Measurements from ENCODE around the gene ALG14.
A peak's percentile ranks its signal among the peaks of the same experiment; 100 is the strongest.

The ALG14 gene

DNA sequence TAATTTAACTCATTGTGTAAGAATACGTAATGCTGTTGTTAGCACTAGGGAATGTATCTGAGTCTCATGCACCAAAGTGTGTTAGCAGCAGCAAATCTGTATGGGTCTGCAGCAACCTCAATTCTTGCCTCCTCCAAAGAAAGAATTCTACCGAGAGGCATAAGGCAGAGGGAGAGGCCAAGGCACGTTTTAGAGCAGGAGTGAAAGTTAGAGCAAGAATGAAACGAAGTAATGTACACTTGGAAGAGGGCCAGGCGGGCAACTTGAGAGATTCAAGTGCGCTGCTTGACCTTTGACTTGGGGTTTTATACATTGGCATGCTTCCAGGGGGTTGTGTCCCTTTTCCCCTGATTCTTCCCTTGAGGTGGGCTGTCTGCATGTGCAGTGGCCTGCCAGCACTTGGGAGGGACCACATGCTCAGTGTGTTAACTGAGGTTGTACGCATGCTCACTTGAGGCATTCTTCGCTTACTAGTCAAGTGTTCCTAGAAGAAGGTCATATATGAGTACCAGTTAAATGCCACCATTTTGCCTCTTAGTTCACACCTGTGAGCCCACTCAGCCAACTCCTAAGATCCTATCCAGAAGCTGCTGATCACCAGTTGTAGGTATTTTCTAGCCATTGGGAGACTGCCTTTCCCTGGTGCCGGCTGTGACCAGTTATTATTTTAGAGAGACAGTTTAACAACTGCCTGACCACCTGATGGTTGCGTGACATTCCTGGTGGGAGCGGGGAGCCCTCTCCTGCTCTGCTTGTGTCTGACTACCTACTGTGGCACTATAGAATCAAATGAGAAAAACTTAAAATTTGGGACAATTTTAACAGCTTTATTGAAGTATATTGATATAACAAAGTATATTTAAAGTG lies 143.2 kb downstream of the ALG14 start:
- Histone ChIP-seq H3K36me3 (ENCODE audit: insufficient read depth, low read length) (no peaks in the 10 kb centered on the region), H3K4me2 (ENCODE audit: low read length) (peak overlapping the region; percentile 83), H3K9ac (ENCODE audit: low read depth, low read length) (peak overlapping the region; percentile 94), H3K4me3 (ENCODE audit: low read length) (peak overlapping the region; percentile 84), H3K27me3 (ENCODE audit: control insufficient read depth, insufficient read depth, low read length) (no peaks in the 10 kb centered on the region), H3K4me1 (ENCODE audit: control insufficient read depth, insufficient read depth, low read length) (peaks cover 22% of the 10 kb centered on the region), H3K9me3 (replicated peaks; ENCODE audit: low read length) (no peaks in the 10 kb centered on the region)

DNA sequence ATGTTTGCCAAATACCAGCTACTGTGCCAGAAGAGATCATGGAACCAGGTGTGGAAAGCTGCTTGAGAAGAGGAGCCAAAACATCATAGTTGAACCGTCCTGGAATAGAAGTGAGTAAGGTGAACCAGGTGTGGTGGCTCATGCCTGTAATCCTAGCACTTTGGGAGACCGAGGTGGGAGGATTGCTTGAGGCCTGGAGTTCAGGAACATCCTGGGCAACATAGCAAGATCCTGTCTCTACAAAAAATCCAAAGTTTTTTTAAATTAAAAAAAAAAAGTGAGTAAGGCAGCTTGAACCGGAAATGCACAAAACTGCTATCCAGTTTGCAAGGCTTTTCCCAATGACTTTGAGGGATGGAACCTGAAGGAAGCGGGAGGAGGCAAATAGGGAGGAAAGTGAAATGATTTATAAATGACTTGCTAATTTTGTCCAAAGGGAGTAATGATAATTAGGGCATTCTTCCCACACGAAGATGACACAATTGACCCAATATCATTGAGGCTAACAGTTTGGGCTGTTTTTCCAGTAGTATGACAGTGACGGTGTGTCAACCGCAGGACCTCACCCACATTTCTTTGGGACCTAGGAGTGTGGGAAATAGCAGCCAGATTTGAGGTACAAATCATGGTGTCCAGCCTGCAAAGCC lies 144.3 kb downstream of the ALG14 start:
- no peaks in the 10 kb centered on the region for H3K9me3 ChIP-seq (replicated peaks; ENCODE audit: low read length)
- no peaks in the 10 kb centered on the region for H3K27me3 ChIP-seq (ENCODE audit: control insufficient read depth, insufficient read depth, low read length)
- H3K4me3 ChIP-seq (ENCODE audit: low read length), result peak overlapping the region; percentile 84
- peaks cover 5% of the 10 kb centered on the region for H3K36me3 ChIP-seq (ENCODE audit: insufficient read depth, low read length)
- H3K4me1 ChIP-seq (ENCODE audit: control insufficient read depth, insufficient read depth, low read length), result peaks cover 30% of the 10 kb centered on the region
- H3K9ac ChIP-seq (ENCODE audit: low read depth, low read length), result peak overlapping the region; percentile 94
- peak overlapping the region; percentile 83 for H3K4me2 ChIP-seq (ENCODE audit: low read length)

DNA sequence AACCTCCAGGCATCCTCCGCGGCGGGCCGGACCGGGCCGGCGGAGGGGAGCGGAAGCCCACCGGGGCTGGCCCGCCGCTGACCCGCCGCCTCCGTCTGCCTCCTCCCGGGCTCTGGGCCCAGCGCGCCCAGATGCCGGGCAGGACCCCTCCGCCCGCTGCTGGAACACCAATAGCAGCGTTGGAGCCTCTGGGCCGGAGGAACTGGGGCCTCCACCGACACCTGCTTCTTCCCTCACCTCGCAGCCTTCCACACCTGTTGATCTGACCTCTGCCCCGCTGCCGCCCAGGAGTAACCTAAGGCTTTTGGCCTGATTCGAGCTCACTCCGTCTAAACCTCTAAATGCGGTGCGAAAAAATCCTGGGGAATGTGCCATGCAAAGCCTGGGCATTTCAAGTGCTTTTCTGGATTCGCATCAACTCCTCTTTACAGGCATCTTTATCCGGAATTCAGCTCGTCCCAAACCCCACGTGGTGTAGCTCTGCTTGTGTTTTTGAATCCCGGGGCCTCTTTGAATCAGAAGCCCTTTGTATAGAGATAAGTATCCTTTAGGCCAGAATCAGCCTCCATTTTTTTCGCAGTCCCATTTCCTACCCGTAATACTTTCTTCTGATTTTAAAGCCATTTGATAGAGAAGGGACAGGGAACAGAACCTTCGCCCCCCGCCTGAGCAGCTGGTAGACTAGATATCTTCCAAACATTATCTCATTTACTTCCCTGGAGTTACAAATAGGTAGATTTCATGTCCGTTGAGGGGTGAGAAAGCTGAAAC lies 145.2 kb downstream of the ALG14 start:
- Histone ChIP-seq H3K9me3 (replicated peaks; ENCODE audit: low read length) (no peaks in the 10 kb centered on the region), H3K4me3 (ENCODE audit: low read length) (peak overlapping the region; percentile 84), H3K4me1 (ENCODE audit: control insufficient read depth, insufficient read depth, low read length) (peaks cover 39% of the 10 kb centered on the region), H3K4me2 (ENCODE audit: low read length) (peak overlapping the region; percentile 83), H3K36me3 (ENCODE audit: insufficient read depth, low read length) (peaks cover 12% of the 10 kb centered on the region), H3K27me3 (ENCODE audit: control insufficient read depth, insufficient read depth, low read length) (no peaks in the 10 kb centered on the region), H3K9ac (ENCODE audit: low read depth, low read length) (peak overlapping the region; percentile 94)

DNA sequence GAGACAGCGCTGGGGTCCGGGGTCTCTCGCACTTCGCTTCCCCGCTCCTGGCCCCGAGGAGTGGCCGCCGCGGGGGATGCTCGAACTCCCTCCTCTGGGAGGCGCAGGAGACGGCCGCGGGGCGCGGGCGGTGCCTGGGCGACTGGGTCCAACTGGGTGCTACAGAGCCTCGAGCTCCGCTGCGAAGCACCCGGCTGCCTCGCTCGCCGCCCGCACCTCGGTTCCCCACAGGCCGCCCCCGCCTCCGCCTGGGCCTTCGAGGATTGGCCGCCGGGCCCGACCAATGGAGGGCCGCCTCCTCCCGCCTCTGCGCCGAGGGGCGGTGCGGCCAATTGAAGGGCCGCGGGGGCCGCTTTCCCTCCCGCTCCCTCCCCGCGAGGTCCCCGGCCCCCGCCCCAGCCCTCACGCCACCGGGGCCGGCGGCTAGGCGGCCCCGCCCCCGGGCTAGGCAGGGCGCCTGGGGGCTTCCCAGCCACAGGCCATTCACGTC lies 145.8 kb downstream of the ALG14 start, which contains the start of gene CNN3:
TSS of gene CNN3 (minus strand) at position 196 of the 490 bp plus-strand sequence. CDS start 216 bp downstream, outside the sequence.
- H3K4me1 ChIP-seq (ENCODE audit: control insufficient read depth, insufficient read depth, low read length), result peaks cover 43% of the 10 kb centered on the region
- H3K27me3 ChIP-seq (ENCODE audit: control insufficient read depth, insufficient read depth, low read length), result no peaks in the 10 kb centered on the region
- H3K36me3 ChIP-seq (ENCODE audit: insufficient read depth, low read length), result peaks cover 16% of the 10 kb centered on the region
- H3K4me2 ChIP-seq (ENCODE audit: low read length), result peak within 1 kb of the TSS; percentile 83
- H3K4me3 ChIP-seq (ENCODE audit: low read length), result peak within 1 kb of the TSS; percentile 84
- peak within 1 kb of the TSS; percentile 94 for H3K9ac ChIP-seq (ENCODE audit: low read depth, low read length)
- no peaks in the 10 kb centered on the region for H3K9me3 ChIP-seq (replicated peaks; ENCODE audit: low read length)

DNA sequence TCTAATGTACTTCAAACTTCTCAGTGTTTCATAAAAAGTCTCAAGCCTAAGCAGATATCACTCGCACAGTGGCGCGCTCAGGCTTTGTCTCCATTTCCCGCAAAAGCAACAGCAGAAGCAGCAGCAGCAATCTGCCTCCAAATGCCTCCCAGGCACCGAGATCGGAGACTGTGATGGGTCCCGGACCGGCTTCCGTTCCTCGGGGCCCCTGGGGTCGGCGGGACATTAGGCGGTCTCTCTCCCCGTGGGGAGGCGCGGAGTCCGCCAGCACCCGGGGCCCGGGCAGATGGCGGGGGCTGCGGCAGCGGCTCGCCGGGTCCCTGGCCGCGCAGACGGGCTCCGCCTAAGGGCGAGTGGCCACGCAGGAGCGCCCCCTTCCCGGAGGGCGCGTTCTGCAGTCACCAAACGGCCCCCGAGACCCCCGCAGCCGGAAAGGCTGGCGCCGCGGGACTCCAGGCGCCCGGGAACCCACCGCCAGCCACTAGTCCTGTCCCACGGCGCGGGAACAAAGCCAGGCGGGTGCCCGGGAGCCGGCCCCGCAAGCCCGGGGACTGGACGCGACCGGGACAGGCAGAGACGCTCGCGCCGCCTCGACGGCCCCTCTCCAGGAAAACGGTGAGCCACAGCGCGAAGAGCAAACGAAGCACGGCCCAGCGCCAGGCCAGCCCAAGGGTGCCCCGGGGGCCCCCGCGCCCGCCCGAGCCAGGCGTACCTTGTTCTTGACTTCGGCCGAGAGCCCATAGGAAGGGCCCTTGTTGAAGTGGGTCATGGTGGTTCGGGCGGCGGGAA lies 146.4 kb downstream of the ALG14 start:
- peaks cover 19% of the 10 kb centered on the region for H3K36me3 ChIP-seq (ENCODE audit: insufficient read depth, low read length)
- H3K9me3 ChIP-seq (replicated peaks; ENCODE audit: low read length), result no peaks in the 10 kb centered on the region
- H3K4me1 ChIP-seq (ENCODE audit: control insufficient read depth, insufficient read depth, low read length), result peaks cover 50% of the 10 kb centered on the region
- H3K4me3 ChIP-seq (ENCODE audit: low read length), result peak overlapping the region; percentile 84
- peak overlapping the region; percentile 83 for H3K4me2 ChIP-seq (ENCODE audit: low read length)
- H3K27me3 ChIP-seq (ENCODE audit: control insufficient read depth, insufficient read depth, low read length), result no peaks in the 10 kb centered on the region
- H3K9ac ChIP-seq (ENCODE audit: low read depth, low read length), result peak overlapping the region; percentile 94

DNA sequence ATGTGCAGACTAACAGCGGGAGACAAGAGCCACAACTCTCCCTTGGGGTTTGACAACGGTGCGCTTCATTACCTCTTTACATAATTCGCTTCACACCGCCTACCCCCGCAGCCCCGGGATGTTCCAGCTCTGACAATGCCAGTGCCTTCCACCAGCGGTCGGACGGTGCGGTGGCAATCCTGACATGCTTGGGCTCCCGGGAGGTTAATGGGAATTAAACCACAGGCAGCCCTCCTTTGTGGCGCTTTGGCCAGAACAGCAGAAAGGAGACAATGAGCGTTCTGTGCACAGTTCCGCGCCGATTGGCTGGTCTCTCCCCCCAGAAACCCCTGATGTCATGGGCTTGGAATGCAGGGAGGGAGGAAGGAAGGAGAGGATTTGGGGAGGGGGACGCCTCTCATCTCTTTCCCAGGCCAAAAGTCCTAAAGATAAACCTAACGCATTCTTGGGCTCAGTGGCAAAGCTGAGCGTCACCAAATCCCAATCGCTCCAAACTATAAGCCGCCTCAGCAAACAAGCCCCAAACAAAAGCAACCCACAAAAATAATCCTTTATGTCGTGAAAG lies 147.1 kb downstream of the ALG14 start:
- Histone ChIP-seq H3K4me2 (ENCODE audit: low read length) (peak overlapping the region; percentile 83), H3K4me3 (ENCODE audit: low read length) (peak overlapping the region; percentile 84), H3K9me3 (replicated peaks; ENCODE audit: low read length) (no peaks in the 10 kb centered on the region), H3K9ac (ENCODE audit: low read depth, low read length) (peak overlapping the region; percentile 94), H3K36me3 (ENCODE audit: insufficient read depth, low read length) (peaks cover 19% of the 10 kb centered on the region), H3K27me3 (ENCODE audit: control insufficient read depth, insufficient read depth, low read length) (no peaks in the 10 kb centered on the region), H3K4me1 (ENCODE audit: control insufficient read depth, insufficient read depth, low read length) (peaks cover 56% of the 10 kb centered on the region)

DNA sequence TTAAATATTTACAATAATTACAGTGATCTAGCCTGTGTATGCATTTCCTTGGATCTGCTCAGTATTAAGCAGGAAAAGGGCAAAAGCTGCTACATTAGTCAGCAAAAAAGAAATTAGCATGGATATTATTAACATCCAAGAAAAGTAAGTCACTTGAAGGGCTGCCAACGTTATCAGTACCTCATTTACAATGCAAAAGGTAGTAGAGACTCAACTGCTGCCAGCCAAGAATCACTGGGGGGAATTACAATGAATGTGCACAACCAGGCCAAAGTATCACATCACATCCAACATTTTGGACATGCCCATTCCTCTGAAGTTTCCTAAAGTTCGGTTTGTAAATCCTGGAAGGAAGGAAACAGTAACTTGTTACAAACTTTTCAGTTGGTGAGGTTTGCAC lies 147.7 kb downstream of the ALG14 start:
- Histone ChIP-seq H3K4me2 (ENCODE audit: low read length) (peak overlapping the region; percentile 83), H3K9ac (ENCODE audit: low read depth, low read length) (peak overlapping the region; percentile 94), H3K9me3 (replicated peaks; ENCODE audit: low read length) (no peaks in the 10 kb centered on the region), H3K36me3 (ENCODE audit: insufficient read depth, low read length) (peaks cover 19% of the 10 kb centered on the region), H3K4me3 (ENCODE audit: low read length) (peak overlapping the region; percentile 84), H3K4me1 (ENCODE audit: control insufficient read depth, insufficient read depth, low read length) (peaks cover 62% of the 10 kb centered on the region), H3K27me3 (ENCODE audit: control insufficient read depth, insufficient read depth, low read length) (no peaks in the 10 kb centered on the region)

Data from skeletal muscle satellite cell (primary cell).